CD14-positive monocyte (primary cell): ENCODE results near the gene PTPRN2. TPM values are rescaled to one million over a fixed set of nuclear protein-coding genes. Genes with fewer than 3 reads are reported as not detected.

Experiments used
- DNase-seq, 3 donors: peaks; one replicate each; pipeline ENCODE4 v3.0.0-alpha.2; 2011 to 2022
- H2AFZ ChIP-seq: 2 replicates; pipeline ENCODE4 v1.6.0; 2012; ENCODE audit warnings: mild to moderate bottlenecking, low read depth, low read length, inconsistent platforms; ENCODE audit not compliant: insufficient read depth, poor library complexity, severe bottlenecking
- H3K27ac ChIP-seq, 2 donors: 1 replicate in 1 of 2; 2 replicates in 1 of 2; pipeline ENCODE4 v1.5.1; 2012 to 2013; ENCODE audit warnings: low read length in 2 of 2, control low read depth in 1 of 2, inconsistent platforms in 1 of 2, low read depth in 1 of 2, mild to moderate bottlenecking in 1 of 2
- H3K27me3 ChIP-seq, 2 donors: one replicate each; pipeline versions ENCODE4 v1.6.0 to v1.6.1; 2011 to 2013; ENCODE audit warnings: low read length in 2 of 2; ENCODE audit not compliant: control insufficient read depth in 2 of 2, insufficient read depth in 2 of 2
- H3K36me3 ChIP-seq, 2 donors: replicated peaks in 1 of 2; 1 replicate in 1 of 2; 2 replicates in 1 of 2; pipeline versions ENCODE4 v1.5.1 to v1.6.1; 2012 to 2013; ENCODE audit warnings: low read length in 2 of 2, control low read depth in 1 of 2, inconsistent platforms in 1 of 2, mild to moderate bottlenecking in 1 of 2; ENCODE audit not compliant: insufficient read depth in 2 of 2, control insufficient read depth in 1 of 2
- H3K4me1 ChIP-seq, 2 donors: 1 replicate in 1 of 2; 2 replicates in 1 of 2; pipeline versions ENCODE4 v1.5.1 to v1.6.1; 2012 to 2013; ENCODE audit warnings: low read length in 2 of 2, control low read depth in 1 of 2, inconsistent platforms in 1 of 2, mild to moderate bottlenecking in 1 of 2, moderate library complexity in 1 of 2; ENCODE audit not compliant: insufficient read depth in 2 of 2, control insufficient read depth in 1 of 2
- H3K4me2 ChIP-seq: replicated peaks from 2 replicates; pipeline ENCODE3; 2012; ENCODE audit warnings: low read length, moderate library complexity, mild to moderate bottlenecking; ENCODE audit not compliant: poor library complexity, severe bottlenecking; ENCODE audit errors: extremely low read depth
- H3K4me3 ChIP-seq, 3 experiments: fragments of 200-600 bp in 1 of 3; sonication (generic) in 1 of 3; replicated peaks in 1 of 3; 1 replicate in 2 of 3; 2 replicates in 1 of 3; pipeline ENCODE4 v1.5.1; 2011 to 2013; ENCODE audit warnings: low read length in 3 of 3, mild to moderate bottlenecking in 3 of 3, control low read depth in 2 of 3, low read depth in 2 of 3, inconsistent platforms in 1 of 3, moderate library complexity in 1 of 3
- H3K79me2 ChIP-seq: 2 replicates; pipeline ENCODE4 v1.6.0; 2012; ENCODE audit warnings: mild to moderate bottlenecking, control low read depth, inconsistent platforms, low read length, moderate library complexity; ENCODE audit not compliant: insufficient read depth
- H3K9ac ChIP-seq: 2 replicates; pipeline ENCODE4 v1.6.0; 2017; ENCODE audit warnings: low read length, mild to moderate bottlenecking; ENCODE audit not compliant: insufficient read depth, poor library complexity, severe bottlenecking
- H3K9me3 ChIP-seq, 2 donors: replicated peaks in 1 of 2; 1 replicate in 1 of 2; 2 replicates in 1 of 2; pipeline versions ENCODE4 v1.5.1 to v1.6.1; 2012 to 2013; ENCODE audit warnings: low read length in 2 of 2, control low read depth in 1 of 2; ENCODE audit not compliant: control insufficient read depth in 1 of 2, insufficient read depth in 1 of 2
- H4K20me1 ChIP-seq: 2 replicates; pipeline ENCODE4 v1.6.0; 2012; ENCODE audit warnings: mild to moderate bottlenecking, low read length, control low read depth, moderate library complexity; ENCODE audit not compliant: insufficient read depth
- H3K27ac Mint-ChIP-seq, 7 donors: one replicate each; pipeline ENCODE4 v1.8.0; 2020; ENCODE audit warnings: mild to moderate bottlenecking in 7 of 7, mixed read lengths in 7 of 7, moderate library complexity in 6 of 7, inconsistent platforms in 2 of 7
- H3K27me3 Mint-ChIP-seq, 3 donors: one replicate each; pipeline ENCODE4 v1.8.0; 2021 to 2022; ENCODE audit warnings: low read depth in 3 of 3, mild to moderate bottlenecking in 3 of 3, mixed read lengths in 3 of 3, moderate library complexity in 3 of 3, inconsistent platforms in 1 of 3
- H3K36me3 Mint-ChIP-seq, 2 donors: one replicate each; pipeline ENCODE4 v1.8.0; 2020; ENCODE audit warnings: mixed read lengths in 2 of 2, inconsistent platforms in 1 of 2, mild to moderate bottlenecking in 1 of 2
- H3K4me1 Mint-ChIP-seq: one replicate; pipeline ENCODE4 v1.8.0; 2020; ENCODE audit warnings: mild to moderate bottlenecking, mixed read lengths
- H3K4me3 Mint-ChIP-seq, 2 donors: one replicate each; pipeline ENCODE4 v1.8.0; 2020; ENCODE audit warnings: mild to moderate bottlenecking in 2 of 2, mixed read lengths in 2 of 2, moderate library complexity in 1 of 2
- H3K9me3 Mint-ChIP-seq, 7 donors: one replicate each; pipeline ENCODE4 v1.8.0; 2020 to 2022; ENCODE audit warnings: mixed read lengths in 7 of 7, mild to moderate bottlenecking in 6 of 7, moderate library complexity in 6 of 7, inconsistent platforms in 2 of 7
- WGBS: methylation state at CpG from one replicate; pipeline ENCODE4 v1.1.5; 2013; ENCODE audit warnings: missing lambda C conversion rate; ENCODE audit not compliant: insufficient coverage; 5-methylcytosine and 5-hydroxymethylcytosine counted together
- intact Hi-C, 2 donors: fragments of 100-400 bp; cut with micrococcal nuclease; formaldehyde crosslinking; loops; one replicate each; pipeline versions ENCODE4 v1.15.0 to v1.15.1; 2023
- polyA plus RNA-seq, 3 donors: library from polyadenylated mRNA; depleted of rRNA in 1 of 3; unstranded in 2 of 3; stranded (reverse) in 1 of 3; fragments of 300-500 nt in 2 of 3; fragments of >200 nt in 1 of 3; fragmentation: Illumina TruSeq in 2 of 3; gene quantifications; 1 replicate in 2 of 3; 2 replicates in 1 of 3; pipeline ENCODE4 v1.2.3, GENCODE V29; 2012 to 2021
- TF ChIP-seq, protein P1 (sequence below): fragments of 200-600 bp; IDR thresholded peaks from one replicate; pipeline ENCODE4 v1.8.0; 2022; ENCODE audit warnings: antibody characterized with exemption, mild to moderate bottlenecking

Gene PTPRN2
- polyA plus RNA-seq, 3 donors: 0.25 to 1.4 (median 0.97) TPM

DNA sequence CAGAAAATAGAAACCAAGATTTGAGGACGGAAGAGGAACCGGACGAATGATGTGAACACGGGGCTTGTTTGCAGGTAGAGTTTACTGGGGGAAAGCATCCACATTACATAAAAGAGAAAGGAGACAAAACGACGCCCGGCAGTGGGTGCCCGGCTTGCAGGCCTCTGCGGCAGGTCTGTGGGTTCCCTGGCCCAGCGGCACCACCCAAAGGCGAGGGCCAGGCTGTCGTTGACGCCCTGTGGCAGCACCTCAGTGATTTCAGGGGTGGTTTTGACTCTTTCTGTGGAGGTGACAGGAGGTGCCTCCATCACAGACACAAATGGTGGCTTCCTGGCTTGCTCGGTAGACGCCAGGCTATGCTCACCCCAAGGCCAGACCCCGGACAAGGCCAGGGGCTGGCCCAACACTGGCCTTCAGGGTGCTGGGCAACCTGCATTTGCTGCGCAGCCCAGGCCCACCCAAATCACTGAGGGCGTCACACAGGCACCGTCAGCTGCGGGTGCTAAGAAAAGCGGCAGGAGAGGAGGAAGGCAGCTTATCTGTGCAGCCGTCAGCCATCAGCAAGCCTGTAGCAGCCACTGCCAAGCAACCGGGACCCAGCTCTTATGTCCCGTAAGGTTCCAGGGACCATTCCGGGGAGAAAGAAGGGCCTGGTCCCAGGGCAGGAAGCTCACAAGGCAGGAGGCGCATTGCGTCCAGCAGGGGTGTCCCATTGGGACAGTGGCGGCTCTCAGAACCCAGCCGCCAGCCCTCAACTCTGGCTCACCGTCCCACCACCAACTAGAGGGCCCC, 230.3 kb downstream of the PTPRN2 start:
- TF ChIP-seq, protein P1, sequence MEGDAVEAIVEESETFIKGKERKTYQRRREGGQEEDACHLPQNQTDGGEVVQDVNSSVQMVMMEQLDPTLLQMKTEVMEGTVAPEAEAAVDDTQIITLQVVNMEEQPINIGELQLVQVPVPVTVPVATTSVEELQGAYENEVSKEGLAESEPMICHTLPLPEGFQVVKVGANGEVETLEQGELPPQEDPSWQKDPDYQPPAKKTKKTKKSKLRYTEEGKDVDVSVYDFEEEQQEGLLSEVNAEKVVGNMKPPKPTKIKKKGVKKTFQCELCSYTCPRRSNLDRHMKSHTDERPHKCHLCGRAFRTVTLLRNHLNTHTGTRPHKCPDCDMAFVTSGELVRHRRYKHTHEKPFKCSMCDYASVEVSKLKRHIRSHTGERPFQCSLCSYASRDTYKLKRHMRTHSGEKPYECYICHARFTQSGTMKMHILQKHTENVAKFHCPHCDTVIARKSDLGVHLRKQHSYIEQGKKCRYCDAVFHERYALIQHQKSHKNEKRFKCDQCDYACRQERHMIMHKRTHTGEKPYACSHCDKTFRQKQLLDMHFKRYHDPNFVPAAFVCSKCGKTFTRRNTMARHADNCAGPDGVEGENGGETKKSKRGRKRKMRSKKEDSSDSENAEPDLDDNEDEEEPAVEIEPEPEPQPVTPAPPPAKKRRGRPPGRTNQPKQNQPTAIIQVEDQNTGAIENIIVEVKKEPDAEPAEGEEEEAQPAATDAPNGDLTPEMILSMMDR: no peak
- peaks cover 0 to 11% (median 6%) of the 10 kb centered on the region in 7 donors for H3K9me3 Mint-ChIP-seq
- 94% methylated on average over 18 of the region's 30 CpGs for WGBS
- no peak overlapping the region for H3K4me3 Mint-ChIP-seq
- peaks cover 0 to 7% (median 5%) of the 10 kb centered on the region in 3 donors for H3K27me3 Mint-ChIP-seq
- Histone ChIP-seq H4K20me1 (no peaks in the 10 kb centered on the region), H3K27ac (no peak overlapping the region), H3K27me3 (no peaks in the 10 kb centered on the region), H3K4me3 (no peak overlapping the region), H3K79me2 (no peaks in the 10 kb centered on the region), H3K9ac (no peak overlapping the region), H3K36me3 (no peaks in the 10 kb centered on the region), H3K4me1 (no peaks in the 10 kb centered on the region), H3K9me3 (no peaks in the 10 kb centered on the region), H3K4me2 (no peak overlapping the region), H2AFZ (no peak overlapping the region)
- no peaks in the 10 kb centered on the region for H3K4me1 Mint-ChIP-seq
- DNase-seq: no peak
- no peaks in the 10 kb centered on the region for H3K36me3 Mint-ChIP-seq
- intact Hi-C loops: no loop called here
- H3K27ac Mint-ChIP-seq: no peak overlapping the region

DNA sequence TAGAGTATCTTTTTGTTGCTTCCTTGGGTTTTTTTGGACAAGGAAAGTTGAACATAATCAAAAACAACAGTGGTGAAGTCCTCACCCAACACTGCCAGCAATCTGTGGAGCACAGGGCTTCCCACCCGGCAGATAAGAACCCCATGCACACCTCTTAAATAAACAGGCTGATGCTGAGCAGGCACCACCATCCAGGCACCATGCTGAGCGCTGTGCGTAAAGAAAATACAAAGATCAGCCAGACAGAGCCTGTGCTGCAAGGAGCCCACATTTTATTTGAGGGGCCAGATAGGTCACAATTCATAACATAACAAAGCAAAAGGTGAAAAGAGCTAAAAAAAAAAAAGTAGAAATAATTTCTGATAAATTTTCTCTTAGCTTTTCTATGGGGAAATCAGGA, 231.2 kb downstream of the PTPRN2 start:
- H3K9ac ChIP-seq: no peak overlapping the region
- H3K4me1 ChIP-seq: no peaks in the 10 kb centered on the region
- Mint-ChIP-seq H3K27me3 (peaks cover 0 to 7% (median 5%) of the 10 kb centered on the region in 3 donors), H3K9me3 (peaks cover 0 to 11% (median 6%) of the 10 kb centered on the region in 7 donors), H3K4me1 (no peaks in the 10 kb centered on the region), H3K27ac (no peak overlapping the region), H3K36me3 (no peaks in the 10 kb centered on the region), H3K4me3 (no peak overlapping the region)
- no peak for DNase-seq
- no peaks in the 10 kb centered on the region for H3K36me3 ChIP-seq
- no peaks in the 10 kb centered on the region for H3K9me3 ChIP-seq
- H4K20me1 ChIP-seq: no peaks in the 10 kb centered on the region
- no peak overlapping the region for H3K4me2 ChIP-seq
- H3K27me3 ChIP-seq: no peaks in the 10 kb centered on the region
- TF ChIP-seq, protein P1: no peak
- intact Hi-C loops: no loop called here
- no peak overlapping the region for H2AFZ ChIP-seq
- WGBS: 29% methylated on average over 1 of the region's 3 CpGs
- H3K27ac ChIP-seq: no peak overlapping the region
- H3K79me2 ChIP-seq: no peaks in the 10 kb centered on the region
- H3K4me3 ChIP-seq: no peak overlapping the region
